Measurements from ENCODE around the gene CRY1.

GRCh38 chr12:107064243-107064642, 29.1 kb downstream of the CRY1 start:
- TF ChIP-seq, protein P1, sequence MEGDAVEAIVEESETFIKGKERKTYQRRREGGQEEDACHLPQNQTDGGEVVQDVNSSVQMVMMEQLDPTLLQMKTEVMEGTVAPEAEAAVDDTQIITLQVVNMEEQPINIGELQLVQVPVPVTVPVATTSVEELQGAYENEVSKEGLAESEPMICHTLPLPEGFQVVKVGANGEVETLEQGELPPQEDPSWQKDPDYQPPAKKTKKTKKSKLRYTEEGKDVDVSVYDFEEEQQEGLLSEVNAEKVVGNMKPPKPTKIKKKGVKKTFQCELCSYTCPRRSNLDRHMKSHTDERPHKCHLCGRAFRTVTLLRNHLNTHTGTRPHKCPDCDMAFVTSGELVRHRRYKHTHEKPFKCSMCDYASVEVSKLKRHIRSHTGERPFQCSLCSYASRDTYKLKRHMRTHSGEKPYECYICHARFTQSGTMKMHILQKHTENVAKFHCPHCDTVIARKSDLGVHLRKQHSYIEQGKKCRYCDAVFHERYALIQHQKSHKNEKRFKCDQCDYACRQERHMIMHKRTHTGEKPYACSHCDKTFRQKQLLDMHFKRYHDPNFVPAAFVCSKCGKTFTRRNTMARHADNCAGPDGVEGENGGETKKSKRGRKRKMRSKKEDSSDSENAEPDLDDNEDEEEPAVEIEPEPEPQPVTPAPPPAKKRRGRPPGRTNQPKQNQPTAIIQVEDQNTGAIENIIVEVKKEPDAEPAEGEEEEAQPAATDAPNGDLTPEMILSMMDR (IDR thresholded peaks at IDR 0.05): no peak
- TF ChIP-seq POLR2A (IDR thresholded peaks at IDR 0.05): no peak
